GM10266 (cell line): ENCODE results near the gene CCL11.

Experiments used
- DNase-seq: peaks from one replicate; pipeline ENCODE4 v3.0.0; 2012; ENCODE audit errors: extremely low spot score
- CTCF ChIP-seq: IDR thresholded peaks from 2 replicates; pipeline ENCODE4 v1.5.1; 2012; ENCODE audit warnings: mild to moderate bottlenecking, low read depth; ENCODE audit not compliant: control insufficient read depth, insufficient read depth; ENCODE audit errors: missing control alignments

The CCL11 gene

DNA sequence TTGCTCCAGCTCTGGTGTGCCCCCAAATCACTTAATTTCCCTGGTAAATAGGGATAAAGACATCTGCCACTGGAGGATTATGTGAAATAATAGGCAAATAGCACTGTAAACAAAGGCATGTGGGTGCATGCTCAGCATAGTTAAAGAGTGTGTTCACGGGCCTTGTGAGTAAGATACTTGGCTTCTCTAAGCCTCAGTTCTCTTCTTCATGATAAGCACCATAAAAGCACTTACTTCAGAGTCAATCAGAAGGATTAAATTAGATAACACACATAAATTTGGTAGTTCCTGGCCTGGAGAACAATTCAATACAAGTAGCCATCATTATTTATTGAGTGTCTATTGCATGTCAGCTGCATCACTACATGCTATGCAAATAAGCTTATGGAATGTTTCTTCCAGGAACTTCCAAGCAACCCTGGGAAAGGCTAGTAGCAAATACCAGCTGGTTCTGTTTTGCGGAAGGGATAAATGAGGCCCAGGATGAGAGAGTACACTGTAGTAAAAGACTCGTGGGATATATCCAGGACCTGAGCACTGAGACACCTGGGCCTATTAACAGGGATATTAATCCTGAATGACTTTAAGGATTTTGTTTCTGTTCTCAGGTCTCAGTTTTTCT, 14.5 kb downstream of the CCL11 start:
- TF ChIP-seq CTCF: no peak
- no peak for DNase-seq

DNA sequence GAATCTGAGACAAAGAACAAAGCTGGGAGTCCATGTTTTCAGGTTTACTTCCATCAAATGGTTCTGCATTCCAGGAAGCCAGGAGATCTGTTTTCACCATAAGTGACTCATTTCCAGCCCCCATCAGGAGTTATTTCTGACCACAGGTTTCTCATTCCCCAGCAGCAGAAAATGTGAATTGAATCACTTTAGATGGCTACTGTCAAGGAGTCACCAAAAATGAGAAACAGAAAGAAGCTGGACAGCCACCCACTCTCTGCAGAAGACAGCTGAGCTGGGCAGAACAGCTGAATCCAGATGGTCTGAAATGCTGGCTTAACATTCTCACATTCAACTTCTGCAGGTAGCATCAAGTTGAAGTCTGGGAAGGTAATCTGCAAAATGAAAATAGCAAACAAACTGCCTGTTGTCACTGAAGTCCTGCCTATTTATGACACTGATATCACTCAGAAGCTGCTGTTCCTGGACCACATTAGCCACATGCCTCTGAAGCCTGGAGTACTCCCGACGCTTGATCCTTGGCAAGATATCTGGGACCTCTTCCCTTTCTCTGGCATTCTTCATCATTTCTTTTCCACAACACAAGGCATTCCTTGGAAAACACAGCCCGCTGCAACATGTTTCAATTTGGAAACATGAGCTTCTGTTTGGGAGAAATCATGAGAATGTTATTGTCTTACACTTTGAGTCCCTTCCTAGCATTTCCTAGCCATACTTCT, 15.3 kb downstream of the CCL11 start:
- TF ChIP-seq CTCF: no peak
- no peak for DNase-seq

GRCh38 chr17:34301986-34302385, 16.4 kb downstream of the CCL11 start:
- no peak for TF ChIP-seq CTCF
- DNase-seq: no peak

- no peak for TF ChIP-seq CTCF
- no peak for DNase-seq
Measured at GRCh38 chr17:34302636-34303035, 17.1 kb downstream of the CCL11 start.

- TF ChIP-seq CTCF: no peak
- no peak for DNase-seq
Measured at GRCh38 chr17:34303606-34304005, 18.1 kb downstream of the CCL11 start.

DNA sequence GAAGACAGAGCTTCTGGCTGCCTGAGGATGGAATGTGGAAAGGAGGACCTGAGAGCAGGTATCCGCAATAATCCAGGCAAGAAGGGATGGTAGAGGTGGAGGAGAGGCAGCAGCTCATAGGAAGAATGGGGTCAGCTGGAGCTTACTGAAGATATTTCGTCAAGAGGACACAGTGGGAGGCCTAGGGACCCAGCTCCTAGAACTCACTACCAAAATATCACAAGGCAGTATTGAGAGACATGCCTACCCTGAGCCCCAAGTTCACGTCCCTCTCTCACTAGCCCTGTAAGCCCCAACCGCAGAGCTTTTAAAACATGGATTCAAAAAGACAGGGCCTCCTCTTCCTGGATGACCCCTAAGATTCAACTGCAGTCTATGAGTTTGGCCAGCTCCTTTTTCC, 19.5 kb downstream of the CCL11 start:
- DNase-seq: no peak
- TF ChIP-seq CTCF: no peak

GRCh38 chr17:34305606-34306005, 20.1 kb downstream of the CCL11 start:
- TF ChIP-seq CTCF: no peak

More at GRCh38 chr17:34305606-34306005, 20.1 kb downstream of the CCL11 start:
- no peak for DNase-seq
